ENCODE measurements around the gene RGPD4. TPM values are rescaled to one million over a fixed set of nuclear protein-coding genes. Genes with fewer than 3 reads are reported as not detected.

Gene RGPD4
- total and polyA plus RNA-seq, 7 donors = under 0.01 to 0.17 (median 0.01) TPM; not detected in 4

GRCh38 chr2:107804608-107805498 lies 21.8 kb upstream of the RGPD4 start:
- no peak overlapping the region for H3K27ac ChIP-seq
- no peaks in the 10 kb centered on the region for H3K9me3 ChIP-seq
- peaks cover 13% of the 10 kb centered on the region for H3K4me1 ChIP-seq
- intact Hi-C loops (cut with DNase I) = no loop called here
- H3K36me3 ChIP-seq (ENCODE audit: insufficient read depth in 1 of 2, low read depth in 1 of 2) = no peaks in the 10 kb centered on the region
- no peak for TF ChIP-seq CTCF (IDR thresholded peaks at IDR 0.05)
- no peaks in the 10 kb centered on the region for H3K27me3 ChIP-seq (ENCODE audit: insufficient read depth in 3 of 3, low read length in 2 of 3)
- H3K4me3 ChIP-seq = no peak overlapping the region
- WGBS, 3 donors = 88 to 92% (median 91%) methylated on average over 6 of the region's 6 CpGs
- DNase-seq = no peak
- ATAC-seq = no peak

- intact Hi-C loops (cut with DNase I) = no loop called here
- Histone ChIP-seq H3K9me3 (no peaks in the 10 kb centered on the region), H3K36me3 (ENCODE audit: insufficient read depth in 1 of 2, low read depth in 1 of 2) (no peaks in the 10 kb centered on the region), H3K4me3 (no peak overlapping the region), H3K27ac (no peak overlapping the region), H3K27me3 (ENCODE audit: insufficient read depth in 3 of 3, low read length in 2 of 3) (no peaks in the 10 kb centered on the region), H3K4me1 (peaks cover 13% of the 10 kb centered on the region)
- no peak for DNase-seq
- no peak for TF ChIP-seq CTCF (IDR thresholded peaks at IDR 0.05)
- 84 to 88% (median 85%) methylated on average over 4 of the region's 4 CpGs for WGBS, 3 donors
- no peak for ATAC-seq
Observed at GRCh38 chr2:107806901-107807300, 19.8 kb upstream of the RGPD4 start.

GRCh38 chr2:107807988-107808387 lies 18.7 kb upstream of the RGPD4 start:
- Histone ChIP-seq H3K4me1 (peaks cover 13% of the 10 kb centered on the region), H3K4me3 (no peak overlapping the region), H3K9me3 (no peaks in the 10 kb centered on the region), H3K36me3 (ENCODE audit: insufficient read depth in 1 of 2, low read depth in 1 of 2) (no peaks in the 10 kb centered on the region), H3K27ac (peak overlapping the region; percentile 62), H3K27me3 (ENCODE audit: insufficient read depth in 3 of 3, low read length in 2 of 3) (no peaks in the 10 kb centered on the region)
- no peak for TF ChIP-seq CTCF (IDR thresholded peaks at IDR 0.05)
- ATAC-seq = peak in 1 of 4 donors; percentile 24
- no peak for DNase-seq
- 31 to 36% (median 33%) methylated on average over 7 of the region's 7 CpGs for WGBS, 3 donors
- intact Hi-C loops (cut with DNase I) = no loop called here

GRCh38 chr2:107808959-107809358 lies 17.7 kb upstream of the RGPD4 start:
- peaks cover 13% of the 10 kb centered on the region for H3K4me1 ChIP-seq
- intact Hi-C loops (cut with DNase I) = no loop called here
- ATAC-seq (peak; percentile 85 to 99 (median 94)), DNase-seq (peak in 1 of 2 donors; percentile 64)
- no peak overlapping the region for H3K4me3 ChIP-seq
- H3K9me3 ChIP-seq = no peaks in the 10 kb centered on the region
- no peaks in the 10 kb centered on the region for H3K36me3 ChIP-seq (ENCODE audit: insufficient read depth in 1 of 2, low read depth in 1 of 2)
- TF ChIP-seq CTCF (IDR thresholded peaks at IDR 0.05) = no peak
- no peaks in the 10 kb centered on the region for H3K27me3 ChIP-seq (ENCODE audit: insufficient read depth in 3 of 3, low read length in 2 of 3)
- WGBS, 3 donors = 16 to 31% (median 22%) methylated on average over 7 of the region's 7 CpGs
- peak overlapping the region; percentile 62 for H3K27ac ChIP-seq

Measured in psoas muscle (tissue), 8 donors.